K562 (cell line): ENCODE data around the gene CRLF1. TPM values are rescaled to one million over a fixed set of nuclear protein-coding genes. Genes with fewer than 3 reads are reported as not detected.

Experiments used
- ATAC-seq: fragments of 200-7000 bp; cut with Tn5 transposase; 3 replicates; pipeline ENCODE4 v1.9.1; 2020; ENCODE audit warnings: moderate library complexity
- BruUV-seq: library from RNA; stranded (reverse); fragments of 400-500 nt; replicated peaks from 2 replicates; lab custom pipeline; 2021; lab: Mats Ljungman, UMichigan
- CTCF ChIA-PET: fragments of 300-600 bp; formaldehyde crosslinking; extraction: SDS; loops from one replicate; lab custom pipeline; 2021; ENCODE audit warnings: low intra/inter-chr PET ratio; lab: Yijun Ruan, JAX
- POLR2A ChIA-PET: fragments of 300-600, 350-650 bp; sonication (Branson Sonifier 250); formaldehyde crosslinking; extraction: SDS; loops from one replicate; lab custom pipeline; 2021; ENCODE audit warnings: antibody characterized with exemption, inconsistent platforms; lab: Yijun Ruan, JAX
- DNase-seq, 4 experiments: peaks; one replicate each; pipeline versions ENCODE4 v3.0.0 to v3.0.0-alpha.2; 2011 to 2018; ENCODE audit warnings: low spot score in 3 of 4, mixed read lengths in 3 of 4; ENCODE audit errors: extremely low read depth in 1 of 4
- FAIRE-seq: peaks from 2 replicates; lab custom pipeline; 2011; peaks lifted over from hg19 to GRCh38; lab: Jason Lieb, UNC
- H2AFZ ChIP-seq: 2 replicates; pipeline ENCODE4 v1.6.0; 2011; ENCODE audit warnings: low read depth, low read length, control low read depth, inconsistent platforms
- H3K27ac ChIP-seq: fragments of 200-600 bp; 3 replicates; pipeline ENCODE4 v1.8.0; 2011; ENCODE audit warnings: low read depth, mild to moderate bottlenecking, control low read depth, inconsistent platforms, low read length, moderate library complexity, mixed read lengths; ENCODE audit errors: extremely low read depth
- H3K27me3 ChIP-seq, 2 experiments: fragments of 300-600 bp in 1 of 2; 2 replicates in 1 of 2; 3 replicates in 1 of 2; pipeline versions ENCODE4 v1.6.0 to v1.8.0; 2011; ENCODE audit warnings: inconsistent platforms in 2 of 2, low read length in 2 of 2, mild to moderate bottlenecking in 1 of 2, mixed read lengths in 1 of 2, moderate library complexity in 1 of 2; ENCODE audit not compliant: control insufficient read depth in 2 of 2, insufficient read depth in 2 of 2
- H3K36me3 ChIP-seq: fragments of 300-600 bp; 3 replicates; pipeline ENCODE4 v1.8.0; 2011; ENCODE audit warnings: mild to moderate bottlenecking, low read length, inconsistent platforms; ENCODE audit not compliant: control insufficient read depth, insufficient read depth
- H3K4me1 ChIP-seq, 2 experiments: fragments of 200-600 bp in 1 of 2; replicated peaks in 1 of 2; 2 replicates in 1 of 2; 3 replicates in 1 of 2; pipeline versions ENCODE4 v1.5.1 to v1.8.0; 2011; ENCODE audit warnings: inconsistent platforms in 2 of 2, low read length in 2 of 2, mild to moderate bottlenecking in 1 of 2, mixed read lengths in 1 of 2, moderate library complexity in 1 of 2; ENCODE audit not compliant: control insufficient read depth in 2 of 2, insufficient read depth in 2 of 2
- H3K4me2 ChIP-seq: 2 replicates; pipeline ENCODE4 v1.6.1; 2011; ENCODE audit warnings: low read length, control low read depth, inconsistent platforms, mixed read lengths; ENCODE audit not compliant: insufficient read depth
- H3K4me3 ChIP-seq: fragments of 200-600 bp; sonication (generic), shearing (Covaris generic); 2 replicates; pipeline ENCODE4 v1.5.1; 2016; ENCODE audit warnings: control low read depth, inconsistent platforms
- H3K79me2 ChIP-seq: fragments of 200-600 bp; 3 replicates; pipeline ENCODE4 v1.8.0; 2011; ENCODE audit warnings: low read length, inconsistent platforms; ENCODE audit not compliant: control insufficient read depth, insufficient read depth
- H3K9ac ChIP-seq, 2 experiments: 2 replicates each; pipeline versions ENCODE4 v1.6.0 to v1.6.1; 2011; ENCODE audit warnings: low read depth in 2 of 2, low read length in 2 of 2, control low read depth in 1 of 2, inconsistent platforms in 1 of 2, mild to moderate bottlenecking in 1 of 2, mixed read lengths in 1 of 2; ENCODE audit not compliant: insufficient read depth in 1 of 2
- H3K9me1 ChIP-seq: one replicate; pipeline ENCODE4 v1.6.0; 2011; ENCODE audit warnings: inconsistent platforms, mild to moderate bottlenecking, low read length, moderate library complexity; ENCODE audit not compliant: control insufficient read depth, insufficient read depth
- H3K9me3 ChIP-seq: replicated peaks from 2 replicates; pipeline ENCODE4 v1.5.1; 2011; ENCODE audit warnings: low read depth, low read length, inconsistent platforms; ENCODE audit not compliant: control insufficient read depth, insufficient read depth
- H4K20me1 ChIP-seq: replicated peaks from 2 replicates; pipeline ENCODE4 v1.6.1; 2011; ENCODE audit warnings: low read length, inconsistent platforms, mixed read lengths; ENCODE audit not compliant: control insufficient read depth, insufficient read depth
- ARID4B ChIP-seq: sonication (generic); formaldehyde crosslinking; IDR thresholded peaks from 2 replicates; pipeline ENCODE4 v1.8.0; 2022; ENCODE audit warnings: mild to moderate bottlenecking, missing genetic modification reagents
- TOE1 ChIP-seq, 2 experiments: fragments of 450-650 bp in 1 of 2; sonication (generic) in 1 of 2; formaldehyde crosslinking in 1 of 2; IDR thresholded peaks; 2 replicates each; pipeline versions ENCODE4 v1.7.1 to v1.8.0; 2016 to 2022; ENCODE audit warnings: borderline replicate concordance in 2 of 2, mild to moderate bottlenecking in 2 of 2, antibody characterized with exemption in 1 of 2, inconsistent platforms in 1 of 2, low read depth in 1 of 2, missing genetic modification reagents in 1 of 2, moderate library complexity in 1 of 2
- ZBTB33 ChIP-seq: sonication (generic); formaldehyde crosslinking; IDR thresholded peaks from 2 replicates; pipeline ENCODE4 v1.8.1; 2023; ENCODE audit warnings: mild to moderate bottlenecking, missing genetic modification reagents
- WGBS: fragments of 100-300 bp; shearing (Covaris generic); methylation state at CpG from one replicate; pipeline ENCODE4 v1.1.6; 2016; ENCODE audit warnings: low coverage, mixed read lengths; ENCODE audit not compliant: insufficient coverage; ENCODE audit errors: missing lambda C conversion rate; 5-methylcytosine and 5-hydroxymethylcytosine counted together
- in situ Hi-C: fragments of 300-500 bp; cut with MboI; formaldehyde crosslinking; loops from 4 replicates; pipeline ENCODE4 v1.15.0; 2018; ENCODE audit warnings: inconsistent platforms, mixed read lengths
- intact Hi-C: fragments of 100-400 bp; cut with micrococcal nuclease; formaldehyde crosslinking; loops from 2 replicates; pipeline ENCODE4 v1.14.2; 2022
- polyA plus RNA-seq, 8 experiments: library from polyadenylated mRNA; depleted of rRNA in 4 of 8; stranded (reverse) in 5 of 8; unstranded in 3 of 8; fragments of >200 nt; fragmentation: Nextera tagmentation in 2 of 8; fragmentation: Illumina TruSeq in 1 of 8; extraction: Ambion mirVana in 2 of 8; extraction: Trizol in 1 of 8; gene quantifications; 2 replicates each; pipeline versions ENCODE4 v1.2.1 to v1.2.3, GENCODE V29; 2011 to 2014; ENCODE audit warnings: inconsistent platforms in 1 of 8, missing spikeins in 1 of 8
- total RNA-seq, 7 experiments: library from RNA; depleted of rRNA in 6 of 7; stranded (reverse); fragments of >200 nt in 6 of 7; fragmentation: Illumina TruSeq in 2 of 7; extraction: Trizol in 2 of 7; gene quantifications; 2 replicates each; pipeline versions ENCODE4 v1.2.1 to v1.2.3, GENCODE V29; 2011 to 2021; ENCODE audit warnings: low replicate concordance in 1 of 7

The CRLF1 gene
- total and polyA plus RNA-seq, 9 of the 15 experiments (the other 6 are each of a cell fraction or from before 2014, with no cell fraction given): 0.85 to 3.6 (median 1.7) TPM

- in situ Hi-C loops: no loop called here
- H3K4me2 ChIP-seq: peak overlapping the region; percentile 89
- H3K79me2 ChIP-seq: peaks cover 24% of the 10 kb centered on the region
Observed at GRCh38 chr19:18587561-18587960, 19.0 kb downstream of the CRLF1 start.

More at GRCh38 chr19:18587561-18587960, 19.0 kb downstream of the CRLF1 start:
- H3K36me3 ChIP-seq: peaks cover 5% of the 10 kb centered on the region; the same call in 2 of the 3 replicates
- H2AFZ ChIP-seq: peak overlapping the region; percentile 79
- 62% methylated on average over 10 of the region's 12 CpGs for WGBS
- H3K4me3 ChIP-seq: peak overlapping the region; percentile 71
- H3K27ac ChIP-seq: peak overlapping the region; percentile 79
- H3K9me1 ChIP-seq: no peaks in the 10 kb centered on the region
- no peaks in the 10 kb centered on the region for H3K9me3 ChIP-seq
- ATAC-seq: no peak
- CTCF ChIA-PET: no interaction called here
- BruUV-seq: no TSS peak
- H4K20me1 ChIP-seq: peaks cover 6% of the 10 kb centered on the region; the same call in 1 of the 2 replicates
- TF ChIP-seq TOE1 (IDR thresholded peaks at IDR 0.05; ENCODE audit: borderline replicate concordance) (no peak), TOE1 (CRISPR knock-in tag; IDR thresholded peaks at IDR 0.05; ENCODE audit: borderline replicate concordance, low read depth) (no peak), ZBTB33 (CRISPR knock-in tag) (peak; percentile 45; the same call in 1 of the 2 replicates), ARID4B (CRISPR knock-in tag) (0 out of 2 replicates have a peak, but pooled peaks have one; percentile 30)
- TF ChIP-seq, all 486 proteins: peak for 2
- POLR2A ChIA-PET: interaction anchor here (0.6 to 5.4 kb wide), 10 partner anchors 8 to 310 kb away, joined by 3 to 39 read pairs (median 3); partner anchors contain the start of genes KXD1 and UBA52
- intact Hi-C loops: no loop called here
- DNase-seq (no peak), FAIRE-seq (no peak)
- H3K27me3 ChIP-seq: no peaks in the 10 kb centered on the region
- H3K4me1 ChIP-seq: peaks cover 14 to 49% of the 10 kb centered on the region in 2 experiments
- H3K9ac ChIP-seq: peak overlapping the region; percentile 85 to 93; a peak in 3 of 4 replicates
